Peyer's patch (tissue), 4 donors: ENCODE measurements around the gene PLA2G6. TPM values are rescaled to one million over a fixed set of nuclear protein-coding genes. Genes with fewer than 3 reads are reported as not detected.

ENCODE experiments used
- DNase-seq, 3 donors: peaks; one replicate each; pipeline ENCODE4 v3.0.0-alpha.2; 2017 to 2019
- H3K27ac ChIP-seq, 4 donors: fragments of 200-600 bp; sonication (generic); one replicate each; pipeline ENCODE4 v1.5.1; 2016 to 2019
- H3K27me3 ChIP-seq, 2 donors: fragments of 200-600 bp; sonication (generic); one replicate each; pipeline ENCODE4 v1.5.1; 2019
- H3K36me3 ChIP-seq, 3 donors: fragments of 200-600 bp; sonication (generic); one replicate each; pipeline ENCODE4 v1.5.1; 2016 to 2019
- H3K4me1 ChIP-seq, 4 donors: fragments of 200-600 bp; sonication (generic); one replicate each; pipeline ENCODE4 v1.5.1; 2016 to 2019
- H3K4me3 ChIP-seq, 4 donors: fragments of 200-600 bp; sonication (generic); 1 replicate in 3 of 4; 2 replicates in 1 of 4; pipeline ENCODE4 v1.5.1; 2016 to 2019; ENCODE audit warnings: mild to moderate bottlenecking in 1 of 4
- H3K9me3 ChIP-seq, 4 donors: fragments of 200-600 bp; sonication (generic); one replicate each; pipeline ENCODE4 v1.5.1; 2016 to 2019; ENCODE audit warnings: mild to moderate bottlenecking in 1 of 4
- POLR2A ChIP-seq, 2 donors: fragments of 450-650 bp; IDR thresholded peaks; one replicate each; pipeline ENCODE4 v1.5.1; 2017; ENCODE audit warnings: antibody characterized with exemption in 2 of 2, mild to moderate bottlenecking in 2 of 2, moderate library complexity in 2 of 2
- total RNA-seq, 4 donors: library from RNA; depleted of rRNA; stranded (reverse); fragments of >200 nt; gene quantifications; one replicate each; pipeline ENCODE4 v1.1.0, GENCODE V29; 2016
- TF ChIP-seq, protein P1 (sequence below), 6 experiments: fragments of 450-650 bp in 4 of 6; fragments of 200-600 bp in 2 of 6; sonication (generic) in 1 of 6; IDR thresholded peaks; one replicate each; pipeline ENCODE4 v1.5.1; 2017 to 2019; ENCODE audit warnings: antibody characterized with exemption in 6 of 6, mild to moderate bottlenecking in 3 of 6, moderate library complexity in 1 of 6

The PLA2G6 gene
- total RNA-seq, 4 donors from 2014 or later = 19.3 to 102 (median 60.6) TPM

DNA sequence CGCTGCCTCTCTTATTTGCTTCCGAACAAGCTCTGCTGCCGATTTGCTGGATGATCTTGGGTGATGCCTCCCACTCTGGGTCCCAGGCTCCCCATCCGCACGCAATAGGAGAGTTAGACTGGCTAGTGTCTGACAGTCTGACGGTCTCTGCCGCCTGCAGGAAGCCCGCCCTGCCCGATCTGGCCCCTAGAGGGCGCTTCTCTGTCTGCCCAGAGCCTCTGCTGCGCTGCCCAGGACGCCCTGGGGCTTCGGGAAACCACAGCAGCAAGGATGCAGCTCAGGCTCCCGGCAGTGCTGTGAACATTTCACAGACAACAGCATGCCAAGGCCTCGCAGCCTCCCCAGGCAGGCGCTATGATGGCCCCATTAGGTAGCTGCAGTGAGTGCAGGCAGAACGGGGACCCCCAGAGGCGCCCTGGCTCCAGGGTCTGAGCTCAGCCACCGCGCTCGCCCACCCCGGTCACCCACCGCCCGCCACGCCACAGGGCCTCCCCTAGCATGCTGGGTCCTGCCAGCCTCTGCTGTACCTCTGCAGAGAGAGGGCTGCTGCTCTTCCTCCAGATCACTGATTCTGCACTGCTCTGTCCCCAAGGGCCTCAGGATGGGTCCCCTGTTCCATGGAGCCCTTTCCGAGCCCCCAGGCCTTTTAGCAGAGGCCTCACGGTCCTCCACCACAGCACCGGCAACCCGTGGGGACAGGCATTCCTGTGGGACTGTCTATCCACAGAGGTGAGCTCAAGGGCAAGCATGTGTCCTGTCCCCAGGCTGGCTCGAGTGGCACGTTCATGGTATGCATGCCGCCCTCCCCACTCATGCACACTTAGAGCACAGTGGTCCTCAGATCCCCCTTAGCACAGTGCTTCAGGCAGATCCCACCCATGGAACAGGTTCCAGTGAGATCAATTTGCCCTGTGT, 66.9 kb downstream of the PLA2G6 start:
- Histone ChIP-seq H3K4me3 (no peak overlapping the region), H3K27me3 (no peaks in the 10 kb centered on the region), H3K4me1 (peaks cover 0 to under 1% (median 0%) of the 10 kb centered on the region in 4 donors), H3K9me3 (no peaks in the 10 kb centered on the region), H3K27ac (no peak overlapping the region), H3K36me3 (peaks cover 0 to 11% (median 0%) of the 10 kb centered on the region in 3 donors)
- TF ChIP-seq POLR2A (IDR thresholded peaks at IDR 0.05) = no peak
- TF ChIP-seq, protein P1, sequence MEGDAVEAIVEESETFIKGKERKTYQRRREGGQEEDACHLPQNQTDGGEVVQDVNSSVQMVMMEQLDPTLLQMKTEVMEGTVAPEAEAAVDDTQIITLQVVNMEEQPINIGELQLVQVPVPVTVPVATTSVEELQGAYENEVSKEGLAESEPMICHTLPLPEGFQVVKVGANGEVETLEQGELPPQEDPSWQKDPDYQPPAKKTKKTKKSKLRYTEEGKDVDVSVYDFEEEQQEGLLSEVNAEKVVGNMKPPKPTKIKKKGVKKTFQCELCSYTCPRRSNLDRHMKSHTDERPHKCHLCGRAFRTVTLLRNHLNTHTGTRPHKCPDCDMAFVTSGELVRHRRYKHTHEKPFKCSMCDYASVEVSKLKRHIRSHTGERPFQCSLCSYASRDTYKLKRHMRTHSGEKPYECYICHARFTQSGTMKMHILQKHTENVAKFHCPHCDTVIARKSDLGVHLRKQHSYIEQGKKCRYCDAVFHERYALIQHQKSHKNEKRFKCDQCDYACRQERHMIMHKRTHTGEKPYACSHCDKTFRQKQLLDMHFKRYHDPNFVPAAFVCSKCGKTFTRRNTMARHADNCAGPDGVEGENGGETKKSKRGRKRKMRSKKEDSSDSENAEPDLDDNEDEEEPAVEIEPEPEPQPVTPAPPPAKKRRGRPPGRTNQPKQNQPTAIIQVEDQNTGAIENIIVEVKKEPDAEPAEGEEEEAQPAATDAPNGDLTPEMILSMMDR (IDR thresholded peaks at IDR 0.05) = peak; percentile 60 to 91 (median 88)
- DNase-seq = peak; percentile 71 to 91 (median 90)

DNA sequence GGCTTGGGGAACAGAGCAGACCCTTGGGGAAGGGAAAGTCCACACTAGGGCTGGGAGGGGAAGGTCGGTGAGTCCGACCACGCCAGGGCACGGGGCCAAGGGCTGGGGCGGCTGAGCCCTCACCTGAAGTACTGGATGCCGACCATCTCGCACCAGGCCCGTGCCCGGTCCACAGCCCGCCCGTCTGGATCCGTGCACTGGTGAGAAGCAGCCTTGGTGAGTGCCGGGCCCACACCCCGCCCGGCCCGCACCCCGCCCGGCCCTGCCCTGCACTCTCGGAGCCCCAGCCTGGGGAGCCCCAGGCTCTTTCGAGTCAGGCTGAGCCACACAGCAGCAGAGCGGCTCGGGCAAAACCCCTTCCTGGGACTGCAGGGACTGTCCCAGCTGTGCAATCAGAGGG, 69.2 kb downstream of the PLA2G6 start:
- Histone ChIP-seq H3K27ac (peak overlapping the region in 3 of 4 donors; percentile 89 to 97 (median 96)), H3K4me3 (peak overlapping the region in 2 of 4 donors; percentile 69 to 73), H3K36me3 (peaks cover 0 to 11% (median 0%) of the 10 kb centered on the region in 3 donors), H3K9me3 (no peaks in the 10 kb centered on the region), H3K27me3 (no peaks in the 10 kb centered on the region), H3K4me1 (peaks cover 0 to 24% (median 0%) of the 10 kb centered on the region in 4 donors)
- TF ChIP-seq POLR2A (IDR thresholded peaks at IDR 0.05) = no peak
- TF ChIP-seq, protein P1 (IDR thresholded peaks at IDR 0.05) = no peak
- DNase-seq = peak in 2 of 3 donors; percentile 62 to 79

DNA sequence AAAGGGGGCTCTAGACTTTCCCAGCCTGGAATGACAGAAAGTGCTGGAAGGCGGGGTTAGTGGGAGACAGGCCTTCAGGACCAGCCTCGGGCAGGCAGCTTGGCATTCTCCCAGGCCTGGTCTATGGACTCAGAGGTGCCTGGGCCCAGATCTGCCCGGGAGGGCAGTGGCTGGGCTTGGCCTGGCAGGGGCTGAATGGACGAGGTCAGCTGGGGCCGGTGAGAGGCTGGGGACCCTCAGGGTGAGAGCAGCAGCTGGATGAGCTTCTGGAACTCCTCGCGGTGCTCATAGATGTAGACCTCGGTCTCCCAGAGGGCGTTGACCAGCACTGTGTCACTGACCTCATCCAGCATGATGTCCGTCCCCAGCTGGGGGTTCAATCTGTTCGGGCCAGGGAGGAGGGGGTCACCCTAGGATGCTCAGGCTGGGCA, 69.7 kb downstream of the PLA2G6 start:
- no peaks in the 10 kb centered on the region for H3K27me3 ChIP-seq
- H3K4me1 ChIP-seq = peaks cover 0 to 26% (median 0%) of the 10 kb centered on the region in 4 donors
- peak overlapping the region in 3 of 4 donors; percentile 89 to 97 (median 96) for H3K27ac ChIP-seq
- H3K9me3 ChIP-seq = no peaks in the 10 kb centered on the region
- H3K36me3 ChIP-seq = peaks cover 0 to 11% (median 0%) of the 10 kb centered on the region in 3 donors
- H3K4me3 ChIP-seq = peak overlapping the region in 2 of 4 donors; percentile 69 to 73
- TF ChIP-seq, protein P1 (IDR thresholded peaks at IDR 0.05) = no peak
- TF ChIP-seq POLR2A (IDR thresholded peaks at IDR 0.05) = peak in 1 of 2 donors; percentile 7
- peak in 2 of 3 donors; percentile 64 to 78 for DNase-seq

DNA sequence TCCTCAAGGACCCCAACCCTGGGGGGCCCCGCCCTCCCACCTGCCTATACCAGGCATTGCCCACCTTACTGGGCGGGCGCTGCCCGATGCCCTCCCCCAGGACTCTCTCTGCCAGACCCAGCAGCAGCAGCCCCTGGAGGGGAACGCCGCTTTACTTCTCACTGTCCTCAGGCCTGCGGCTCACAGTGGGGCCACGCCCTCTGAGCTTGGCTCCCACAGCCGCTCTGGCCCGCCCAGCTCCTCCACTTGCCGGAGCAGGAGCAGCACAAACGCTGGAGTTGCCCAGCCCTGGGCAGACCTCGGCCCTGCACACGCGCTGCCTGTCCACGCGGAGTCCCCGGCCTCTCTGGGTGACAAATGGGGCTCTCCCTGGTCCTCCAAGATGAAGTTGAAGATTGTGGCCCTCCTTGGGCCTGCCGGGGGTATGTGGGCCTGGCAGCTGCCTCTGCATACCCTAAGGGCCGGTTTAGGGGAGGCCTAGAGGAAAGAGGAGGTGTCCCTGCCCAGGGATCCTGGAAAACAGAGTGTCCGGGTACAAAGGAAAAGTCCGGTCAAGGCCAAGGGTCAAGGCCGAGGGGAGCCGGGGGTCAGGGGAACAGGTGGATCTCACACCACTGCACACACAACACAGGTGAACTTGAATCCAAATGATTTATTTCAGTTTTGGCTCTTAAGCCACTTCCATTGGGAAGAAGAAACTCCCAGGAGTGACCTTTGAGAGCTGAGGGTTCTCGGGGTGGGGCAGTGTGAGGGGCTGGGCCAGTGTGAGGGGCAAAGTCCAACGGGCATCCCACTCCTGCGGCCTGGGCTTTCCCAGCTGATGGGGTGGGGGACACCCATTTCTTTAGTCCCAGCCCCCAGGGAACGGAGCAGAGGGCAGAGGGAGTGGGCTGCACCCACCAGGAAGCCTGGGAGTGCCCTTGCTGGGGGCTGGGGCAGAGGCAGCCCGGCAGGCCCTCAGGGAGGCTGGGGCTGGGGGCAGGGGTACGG, 70.5 kb downstream of the PLA2G6 start:
- Histone ChIP-seq H3K27me3 (no peaks in the 10 kb centered on the region), H3K4me1 (peaks cover 0 to 26% (median 0%) of the 10 kb centered on the region in 4 donors), H3K9me3 (no peaks in the 10 kb centered on the region), H3K27ac (peak overlapping the region in 3 of 4 donors; percentile 89 to 97 (median 96)), H3K4me3 (peak overlapping the region in 2 of 4 donors; percentile 69 to 73), H3K36me3 (peaks cover 0 to 11% (median 0%) of the 10 kb centered on the region in 3 donors)
- DNase-seq = peak in 2 of 3 donors; percentile 82 to 87
- TF ChIP-seq, protein P1 (IDR thresholded peaks at IDR 0.05) = peak in 2 of 6 experiments; percentile 18 to 32
- peak in 1 of 2 donors; percentile 57 for TF ChIP-seq POLR2A (IDR thresholded peaks at IDR 0.05)
